ENCODE data around the gene TUBA3C.

DNA sequence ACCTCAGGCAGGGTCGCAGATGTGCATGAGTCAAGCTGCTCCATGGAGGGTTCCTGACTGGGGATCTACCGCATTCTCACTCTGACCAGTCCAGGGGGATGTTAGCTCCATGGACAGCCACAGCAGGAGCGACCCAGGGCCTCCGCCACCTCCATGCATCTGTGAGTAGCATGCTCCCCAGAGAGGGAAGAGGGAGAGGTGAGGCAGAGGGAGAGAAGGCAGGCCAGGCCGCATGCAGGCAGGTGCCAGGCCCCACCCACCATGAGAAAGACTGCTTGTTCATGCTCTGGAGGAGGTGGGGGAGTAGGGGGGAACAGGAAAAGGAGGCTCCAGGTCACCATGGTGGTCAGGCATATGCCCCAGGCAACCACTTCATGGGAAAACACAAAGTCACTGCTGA lies 20.3 kb downstream of the TUBA3C start:
- TF ChIP-seq, protein P1, sequence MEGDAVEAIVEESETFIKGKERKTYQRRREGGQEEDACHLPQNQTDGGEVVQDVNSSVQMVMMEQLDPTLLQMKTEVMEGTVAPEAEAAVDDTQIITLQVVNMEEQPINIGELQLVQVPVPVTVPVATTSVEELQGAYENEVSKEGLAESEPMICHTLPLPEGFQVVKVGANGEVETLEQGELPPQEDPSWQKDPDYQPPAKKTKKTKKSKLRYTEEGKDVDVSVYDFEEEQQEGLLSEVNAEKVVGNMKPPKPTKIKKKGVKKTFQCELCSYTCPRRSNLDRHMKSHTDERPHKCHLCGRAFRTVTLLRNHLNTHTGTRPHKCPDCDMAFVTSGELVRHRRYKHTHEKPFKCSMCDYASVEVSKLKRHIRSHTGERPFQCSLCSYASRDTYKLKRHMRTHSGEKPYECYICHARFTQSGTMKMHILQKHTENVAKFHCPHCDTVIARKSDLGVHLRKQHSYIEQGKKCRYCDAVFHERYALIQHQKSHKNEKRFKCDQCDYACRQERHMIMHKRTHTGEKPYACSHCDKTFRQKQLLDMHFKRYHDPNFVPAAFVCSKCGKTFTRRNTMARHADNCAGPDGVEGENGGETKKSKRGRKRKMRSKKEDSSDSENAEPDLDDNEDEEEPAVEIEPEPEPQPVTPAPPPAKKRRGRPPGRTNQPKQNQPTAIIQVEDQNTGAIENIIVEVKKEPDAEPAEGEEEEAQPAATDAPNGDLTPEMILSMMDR (conservative IDR thresholded peaks at IDR 0.05), result no peak
- TF ChIP-seq EZH2 (IDR thresholded peaks at IDR 0.05; ENCODE audit: low read depth), result no peak
